ENCODE measurements around the gene NOX4.

DNA sequence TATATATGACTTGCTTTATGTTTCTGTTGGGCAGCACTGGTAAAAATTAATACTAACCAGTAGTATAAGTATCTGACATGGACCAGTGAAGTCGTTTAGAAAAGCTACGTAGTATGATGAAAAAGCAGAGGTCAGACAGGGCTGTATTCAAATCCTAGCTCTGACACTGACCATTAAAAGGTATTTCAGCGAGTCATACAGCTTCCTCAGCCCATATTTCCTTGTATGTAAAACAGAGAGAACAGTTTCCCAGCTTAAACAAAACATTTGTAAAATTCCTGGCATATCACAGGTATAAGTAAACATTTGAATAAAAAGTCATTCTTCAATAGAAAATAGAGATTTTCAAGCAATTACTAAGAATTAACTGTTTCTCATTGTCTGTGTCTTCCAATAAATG is 4.2 kb downstream of the NOX4 start:
- TF ChIP-seq, protein P1, sequence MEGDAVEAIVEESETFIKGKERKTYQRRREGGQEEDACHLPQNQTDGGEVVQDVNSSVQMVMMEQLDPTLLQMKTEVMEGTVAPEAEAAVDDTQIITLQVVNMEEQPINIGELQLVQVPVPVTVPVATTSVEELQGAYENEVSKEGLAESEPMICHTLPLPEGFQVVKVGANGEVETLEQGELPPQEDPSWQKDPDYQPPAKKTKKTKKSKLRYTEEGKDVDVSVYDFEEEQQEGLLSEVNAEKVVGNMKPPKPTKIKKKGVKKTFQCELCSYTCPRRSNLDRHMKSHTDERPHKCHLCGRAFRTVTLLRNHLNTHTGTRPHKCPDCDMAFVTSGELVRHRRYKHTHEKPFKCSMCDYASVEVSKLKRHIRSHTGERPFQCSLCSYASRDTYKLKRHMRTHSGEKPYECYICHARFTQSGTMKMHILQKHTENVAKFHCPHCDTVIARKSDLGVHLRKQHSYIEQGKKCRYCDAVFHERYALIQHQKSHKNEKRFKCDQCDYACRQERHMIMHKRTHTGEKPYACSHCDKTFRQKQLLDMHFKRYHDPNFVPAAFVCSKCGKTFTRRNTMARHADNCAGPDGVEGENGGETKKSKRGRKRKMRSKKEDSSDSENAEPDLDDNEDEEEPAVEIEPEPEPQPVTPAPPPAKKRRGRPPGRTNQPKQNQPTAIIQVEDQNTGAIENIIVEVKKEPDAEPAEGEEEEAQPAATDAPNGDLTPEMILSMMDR (IDR thresholded peaks at IDR 0.05): no peak
- no peak for TF ChIP-seq POLR2AphosphoS5 (IDR thresholded peaks at IDR 0.05; ENCODE audit: insufficient read depth in 1 of 2, low read depth in 1 of 2)

All from vagina (tissue), 2 donors.